GM23248 (cell line): ENCODE data around the gene LAMP1.
"Not testable (repeated sequence)": the region's sequence is repeated elsewhere in the genome, so short reads cannot be mapped to it uniquely, and the experiment has no call there.

ENCODE experiments used
- EZH2 ChIP-seq: fragments of 200-600 bp; sonication (generic); IDR thresholded peaks from 2 replicates; pipeline ENCODE4 v1.6.1; 2018; ENCODE audit warnings: antibody characterized with exemption, mild to moderate bottlenecking; ENCODE audit not compliant: insufficient read depth, poor library complexity, severe bottlenecking
- EZH2phosphoT487 ChIP-seq: fragments of 200-600 bp; sonication (generic); IDR thresholded peaks from 2 replicates; pipeline ENCODE4 v1.6.1; 2018; ENCODE audit warnings: antibody characterized with exemption, moderate library complexity, mild to moderate bottlenecking, low read depth; ENCODE audit not compliant: insufficient read depth

DNA sequence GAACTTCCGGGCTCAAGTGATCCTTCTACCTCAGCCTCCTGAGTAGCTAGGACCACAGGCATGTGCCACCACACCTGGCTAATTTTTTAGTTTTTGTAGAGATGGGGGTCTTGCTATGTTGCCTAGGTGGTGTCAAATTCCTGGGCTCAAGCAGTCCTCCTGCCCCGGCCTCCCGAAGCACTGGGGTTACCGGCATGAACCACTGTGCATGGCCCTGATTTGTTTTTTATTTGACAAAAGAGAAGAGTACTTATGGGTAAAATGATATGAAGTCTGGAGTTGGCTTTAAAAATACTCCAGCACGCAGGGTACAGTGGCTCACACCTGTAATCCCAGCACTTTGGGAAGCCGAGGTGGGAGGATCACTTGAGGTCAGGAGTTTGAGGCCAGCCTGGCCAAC is 71.3 kb downstream of the LAMP1 start:
- not testable (repeated sequence) for TF ChIP-seq EZH2, EZH2phosphoT487
